ENCODE measurements around the gene NPPB. TPM values are rescaled to one million over a fixed set of nuclear protein-coding genes. Genes with fewer than 3 reads are reported as not detected.

Gene NPPB
- polyA plus RNA-seq, 1 donor (not counting 4 experiments of a cell fraction or from before 2014, with no cell fraction given) = not detected

- Histone ChIP-seq H3K36me3 (ENCODE audit: control insufficient read depth in 2 of 2, extremely low read depth in 1 of 2, insufficient read depth in 2 of 2, low read length in 2 of 2) (peaks cover 30 to 35% of the 10 kb centered on the region in 2 experiments), H4K20me1 (ENCODE audit: control insufficient read depth, extremely low read depth, insufficient read depth, low read length) (no peaks in the 10 kb centered on the region), H3K4me3 (ENCODE audit: control insufficient read depth in 2 of 3, extremely low read depth in 1 of 3, insufficient read depth in 2 of 3, low read depth in 1 of 3, low read length in 3 of 3) (no peak overlapping the region), H2AFZ (ENCODE audit: control insufficient read depth, low read length) (no peak overlapping the region), H3K9me3 (ENCODE audit: control insufficient read depth, low read depth, low read length) (no peaks in the 10 kb centered on the region), H3K4me1 (ENCODE audit: control insufficient read depth, extremely low read depth, insufficient read depth, low read length) (peaks cover 7% of the 10 kb centered on the region), H3K9me1 (ENCODE audit: control insufficient read depth, extremely low read depth, insufficient read depth, low read length) (no peaks in the 10 kb centered on the region), H3K4me2 (ENCODE audit: control insufficient read depth, extremely low read depth, insufficient read depth, low read depth, low read length) (no peak overlapping the region), H3K9ac (ENCODE audit: control insufficient read depth, extremely low read depth, insufficient read depth, low read length) (no peak overlapping the region), H3K27me3 (ENCODE audit: control insufficient read depth, extremely low read depth, insufficient read depth, low read length) (no peaks in the 10 kb centered on the region), H3K27ac (ENCODE audit: control insufficient read depth, insufficient read depth, low read length) (no peak overlapping the region), H3K79me2 (ENCODE audit: control insufficient read depth, insufficient read depth, low read length) (no peaks in the 10 kb centered on the region)
- TF ChIP-seq EZH2 (IDR thresholded peaks at IDR 0.05; ENCODE audit: low read length) (no peak), CTCF (optimal IDR thresholded peaks at IDR 0.05 in 1 of 3, IDR thresholded peaks at IDR 0.05 in 1 of 3, conservative IDR thresholded peaks at IDR 0.05 in 1 of 3; ENCODE audit: extremely low read depth in 1 of 3, insufficient read depth in 2 of 3, low read length in 3 of 3) (no peak)
- dilution Hi-C loops (cut with MboI; ENCODE audit: extremely low pct_ligation_motif_present, low sequenced_read_pairs) = no loop called here
- no peak for DNase-seq (ENCODE audit: low read depth, low spot score)
- FAIRE-seq = no peak
These were observed 36.7 kb downstream of the NPPB start for GRCh38 chr1:11822091-11822490.

GRCh38 chr1:11817192-11817591, 41.6 kb downstream of the NPPB start:
- no peaks in the 10 kb centered on the region for H3K9me3 ChIP-seq (ENCODE audit: control insufficient read depth, low read depth, low read length)
- H3K4me1 ChIP-seq (ENCODE audit: control insufficient read depth, extremely low read depth, insufficient read depth, low read length) = peaks cover 7% of the 10 kb centered on the region
- dilution Hi-C loops (cut with MboI; ENCODE audit: extremely low pct_ligation_motif_present, low sequenced_read_pairs) = no loop called here
- H3K4me3 ChIP-seq (ENCODE audit: control insufficient read depth in 2 of 3, extremely low read depth in 1 of 3, insufficient read depth in 2 of 3, low read depth in 1 of 3, low read length in 3 of 3) = no peak overlapping the region
- peaks cover 19 to 28% of the 10 kb centered on the region in 2 experiments for H3K36me3 ChIP-seq (ENCODE audit: control insufficient read depth in 2 of 2, extremely low read depth in 1 of 2, insufficient read depth in 2 of 2, low read length in 2 of 2)
- H3K27ac ChIP-seq (ENCODE audit: control insufficient read depth, insufficient read depth, low read length) = no peak overlapping the region
- no peak overlapping the region for H3K4me2 ChIP-seq (ENCODE audit: control insufficient read depth, extremely low read depth, insufficient read depth, low read depth, low read length)
- H4K20me1 ChIP-seq (ENCODE audit: control insufficient read depth, extremely low read depth, insufficient read depth, low read length) = peaks cover 3% of the 10 kb centered on the region
- H3K27me3 ChIP-seq (ENCODE audit: control insufficient read depth, extremely low read depth, insufficient read depth, low read length) = no peaks in the 10 kb centered on the region
- DNase-seq (ENCODE audit: low read depth, low spot score) (no peak), FAIRE-seq (no peak)
- TF ChIP-seq EZH2 (IDR thresholded peaks at IDR 0.05; ENCODE audit: low read length) (no peak), CTCF (optimal IDR thresholded peaks at IDR 0.05 in 1 of 3, IDR thresholded peaks at IDR 0.05 in 1 of 3, conservative IDR thresholded peaks at IDR 0.05 in 1 of 3; ENCODE audit: extremely low read depth in 1 of 3, insufficient read depth in 2 of 3, low read length in 3 of 3) (no peak)
- H3K9ac ChIP-seq (ENCODE audit: control insufficient read depth, extremely low read depth, insufficient read depth, low read length) = no peak overlapping the region
- no peaks in the 10 kb centered on the region for H3K9me1 ChIP-seq (ENCODE audit: control insufficient read depth, extremely low read depth, insufficient read depth, low read length)
- H2AFZ ChIP-seq (ENCODE audit: control insufficient read depth, low read length) = no peak overlapping the region
- peaks cover 21% of the 10 kb centered on the region for H3K79me2 ChIP-seq (ENCODE audit: control insufficient read depth, insufficient read depth, low read length)

Measured in keratinocyte (primary cell).